GM12891 (cell line): ENCODE results near the gene GREM2.

Source experiments
- POLR2A ChIP-seq: IDR thresholded peaks from 2 replicates; pipeline ENCODE4 v1.6.1; 2011; ENCODE audit warnings: low read depth, low read length, control low read depth
- POLR2AphosphoS5 ChIP-seq: IDR thresholded peaks from 2 replicates; pipeline ENCODE4 v1.6.1; 2011; ENCODE audit warnings: low read depth, low read length, control low read depth
- TAF1 ChIP-seq: IDR thresholded peaks from 2 replicates; pipeline ENCODE4 v1.6.1; 2011; ENCODE audit warnings: low read depth, low read length, control low read depth

- no peak for TF ChIP-seq POLR2AphosphoS5
- no peak for TF ChIP-seq TAF1
- TF ChIP-seq POLR2A: no peak
Measured at GRCh38 chr1:240644732-240645131, 32.8 kb upstream of the GREM2 start.
